IPS-NIHi7 (cell line): ENCODE measurements around the gene NCOR1.
"Not testable (repeated sequence)": the region's sequence is repeated elsewhere in the genome, so short reads cannot be mapped to it uniquely, and the experiment has no call there.

Experiments
- DNase-seq: peaks from one replicate; pipeline ENCODE4 v3.0.0; 2012; ENCODE audit warnings: mixed read lengths; ENCODE audit errors: extremely low spot score

Gene NCOR1

GRCh38 chr17:16150251-16150856, 65.0 kb downstream of the NCOR1 start:
- no peak for DNase-seq

DNA sequence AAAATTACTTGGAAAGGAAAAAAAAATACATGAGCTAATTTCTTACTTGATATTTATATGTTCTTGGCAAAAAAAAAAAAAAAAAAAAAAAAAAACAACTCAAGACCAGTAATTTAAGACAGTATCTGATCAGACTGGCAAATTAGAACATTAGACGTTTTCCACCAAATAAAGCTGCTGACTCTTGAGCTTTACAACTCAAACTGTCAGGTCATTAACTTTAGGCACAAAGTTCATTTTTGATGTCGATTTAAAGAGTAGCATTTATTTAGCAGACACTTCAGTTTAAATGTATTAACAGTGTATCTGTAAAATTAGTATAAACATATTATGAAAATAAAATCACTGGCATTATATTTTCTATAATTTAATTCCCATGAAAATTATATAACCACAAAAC, 66.7 kb downstream of the NCOR1 start:
- no peak for DNase-seq

DNA sequence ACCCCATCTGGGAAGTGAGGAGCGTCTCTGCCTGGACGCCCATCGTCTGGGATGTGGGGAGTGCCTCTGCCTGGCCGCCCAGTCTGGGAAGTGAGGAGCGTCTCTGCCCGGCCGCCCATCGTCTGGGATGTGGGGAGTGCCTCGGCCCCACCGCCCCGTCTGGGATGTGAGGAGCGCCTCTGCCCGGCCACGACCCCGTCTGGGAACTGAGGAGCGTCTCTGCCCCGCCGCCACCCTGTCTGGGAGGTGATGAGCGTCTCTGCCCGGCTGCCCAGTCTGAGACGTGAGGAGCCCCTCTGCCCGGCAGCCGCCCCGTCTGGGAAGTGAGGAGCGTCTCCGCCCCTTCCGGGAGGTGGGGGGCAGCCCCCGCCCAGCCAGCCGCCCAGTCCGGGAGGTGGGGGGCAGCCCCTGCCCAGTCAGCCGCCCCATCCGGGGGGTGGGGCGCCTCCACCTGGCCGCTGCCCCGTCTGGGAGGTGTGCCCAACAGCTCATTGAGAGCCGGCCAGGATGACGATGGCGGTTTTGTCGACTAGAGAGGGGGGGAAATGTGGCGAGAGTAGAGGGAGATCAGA, 69.9 kb downstream of the NCOR1 start:
- DNase-seq = not testable (repeated sequence)

DNA sequence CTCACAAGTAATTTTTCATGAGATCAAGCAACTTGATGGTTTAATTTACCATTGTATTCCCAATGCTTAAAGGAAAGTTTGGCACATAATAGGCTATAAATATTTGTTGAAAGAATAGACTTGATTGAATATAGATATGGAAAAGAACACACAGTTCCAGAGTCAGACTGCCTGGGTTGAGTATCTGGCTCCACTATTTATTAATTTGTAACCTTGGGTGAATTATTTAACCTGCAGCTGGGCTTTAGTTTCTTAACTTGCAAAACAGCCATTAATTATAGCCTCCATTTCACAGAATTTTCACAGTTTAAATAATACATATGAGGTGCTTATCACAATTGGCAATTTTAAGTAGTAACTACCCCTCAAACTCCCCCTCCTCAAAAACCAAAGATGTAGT, 73.6 kb downstream of the NCOR1 start:
- no peak for DNase-seq

DNA sequence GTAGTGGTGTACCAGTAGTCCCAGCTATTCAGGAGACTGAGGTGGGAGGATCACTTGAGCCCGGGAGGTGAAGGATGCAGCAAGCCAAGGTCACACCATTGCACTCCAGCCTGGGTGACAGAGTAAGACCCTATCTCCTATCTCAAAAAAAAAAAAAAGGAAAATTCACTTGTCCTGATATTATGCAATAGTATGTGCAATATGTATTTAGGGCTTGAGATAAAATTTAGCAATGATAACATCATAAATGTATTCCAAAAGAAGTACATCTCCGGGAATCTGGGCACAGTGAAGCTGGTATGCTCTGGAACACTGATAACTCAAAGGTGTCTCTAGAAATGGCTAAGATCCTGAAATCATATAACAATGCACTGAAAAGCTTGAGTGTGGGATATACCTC, 74.5 kb downstream of the NCOR1 start:
- DNase-seq = no peak

DNA sequence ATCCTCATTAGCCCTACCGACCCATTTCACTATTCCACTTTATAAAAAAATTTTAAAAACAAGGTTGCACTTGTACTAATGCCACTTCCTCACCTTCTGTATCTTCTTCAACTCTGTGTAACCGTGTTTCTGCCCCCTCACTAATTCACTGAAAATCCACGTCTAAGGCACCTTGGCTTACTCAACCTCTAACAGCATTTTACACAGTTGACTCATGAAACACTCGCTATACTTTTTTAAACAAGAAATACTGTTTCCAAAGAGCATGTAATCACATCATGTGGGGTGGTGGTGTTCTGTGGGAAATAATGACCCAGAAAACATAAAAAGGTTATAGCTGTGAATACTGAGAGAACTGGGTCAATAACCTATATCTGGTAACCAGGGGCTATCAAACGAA, 79.9 kb downstream of the NCOR1 start:
- DNase-seq = no peak

GRCh38 chr17:16131593-16131992, 83.7 kb downstream of the NCOR1 start:
- no peak for DNase-seq

DNA sequence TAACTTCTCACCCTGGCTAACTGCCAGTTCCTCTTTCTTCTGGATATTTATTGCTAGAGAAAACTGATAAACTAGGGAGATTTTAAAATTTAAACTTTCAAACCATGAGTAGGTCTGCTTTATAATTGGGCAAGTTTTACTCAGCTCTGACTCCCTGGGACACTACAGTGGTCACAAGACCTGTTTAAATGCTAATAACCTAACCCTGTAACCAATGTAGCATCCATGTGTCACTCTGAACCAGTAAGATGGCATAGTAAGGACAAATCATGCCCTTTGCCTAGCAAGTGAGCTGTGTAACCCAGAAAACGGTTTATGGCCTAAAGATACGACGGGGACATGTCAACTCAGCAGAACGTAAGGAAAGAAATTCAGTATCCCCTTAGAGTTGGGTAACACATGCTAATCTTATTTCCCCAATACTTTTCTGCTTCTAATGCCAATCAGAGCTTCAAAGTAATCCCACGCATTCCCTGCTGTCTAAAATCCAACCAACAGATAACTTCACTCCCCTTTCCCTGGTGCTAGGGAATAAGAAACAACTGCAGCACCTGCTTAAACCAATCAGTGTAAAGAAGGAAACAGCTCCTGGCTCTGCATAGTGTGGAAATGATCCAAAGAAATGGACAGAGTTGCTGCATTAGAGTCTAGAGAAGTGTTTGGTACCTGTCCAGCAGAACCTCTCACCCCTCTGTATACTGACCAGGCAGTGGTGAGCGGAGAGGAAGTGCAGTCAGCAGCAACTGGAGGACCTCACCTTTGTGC, 85.7 kb downstream of the NCOR1 start:
- DNase-seq = no peak

DNA sequence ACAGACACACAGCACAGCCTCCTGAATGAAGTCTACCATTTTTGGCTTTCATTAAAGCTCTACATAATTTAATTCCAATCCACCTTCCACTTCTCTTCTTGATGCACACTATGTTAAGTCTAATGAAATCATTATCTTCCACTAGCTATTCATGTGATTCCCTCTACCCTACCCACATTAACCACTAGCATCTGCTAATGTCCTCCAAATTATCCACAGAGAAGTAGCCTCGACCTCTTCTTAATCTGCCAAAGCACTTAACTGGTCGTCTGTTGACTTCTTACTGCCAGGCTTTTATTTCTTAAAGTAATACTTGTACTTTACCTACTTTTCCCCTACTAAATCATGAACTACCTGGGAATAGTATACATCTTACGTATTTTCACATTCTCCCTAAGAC, 91.8 kb downstream of the NCOR1 start:
- no peak for DNase-seq

- no peak for DNase-seq
Measured at GRCh38 chr17:16122697-16123434, 92.5 kb downstream of the NCOR1 start.

GRCh38 chr17:16121915-16122314, 93.4 kb downstream of the NCOR1 start:
- no peak for DNase-seq

DNA sequence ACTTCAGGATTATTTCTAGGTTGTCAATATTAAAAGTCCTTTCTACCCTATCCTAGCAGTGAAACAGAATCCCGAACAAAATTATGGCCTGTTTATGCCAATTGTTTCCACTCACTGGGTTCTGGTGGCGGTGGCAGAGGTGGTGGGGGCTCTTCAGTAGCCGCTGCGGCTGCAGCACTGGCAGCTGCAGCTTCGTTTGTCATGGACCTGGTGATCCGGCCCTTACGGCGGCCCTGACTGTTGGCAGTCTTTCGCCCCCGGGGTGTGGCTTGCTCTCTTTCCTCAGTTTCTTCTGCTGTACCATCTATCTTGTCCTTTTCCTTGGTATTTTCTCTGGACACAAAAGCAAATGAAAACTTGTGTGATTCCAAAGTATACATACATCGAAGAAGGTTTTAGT, 94.4 kb downstream of the NCOR1 start:
- no peak for DNase-seq

DNA sequence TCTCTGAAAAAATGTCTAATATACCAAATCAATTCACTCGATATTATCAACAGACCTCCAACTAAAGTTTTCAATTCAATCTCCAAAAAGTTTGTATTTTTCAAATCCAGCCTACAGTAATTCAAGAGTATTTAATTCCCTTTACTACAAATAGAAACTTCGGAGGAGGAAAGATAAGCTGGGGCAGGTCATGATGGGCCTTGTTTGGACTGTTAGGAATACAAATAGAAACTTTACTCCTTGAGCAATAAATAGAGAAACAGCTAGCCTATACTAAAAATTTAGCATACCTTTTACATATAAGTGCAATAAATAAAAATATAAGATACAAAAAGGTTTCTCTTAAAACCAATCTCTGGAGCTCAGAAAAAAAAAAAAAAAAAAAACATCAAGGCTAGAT, 98.2 kb downstream of the NCOR1 start:
- DNase-seq = no peak

- not testable (repeated sequence) for DNase-seq
Measured at GRCh38 chr17:16115077-16115698, 100.1 kb downstream of the NCOR1 start.

GRCh38 chr17:16108871-16109270, 106.5 kb downstream of the NCOR1 start:
- no peak for DNase-seq

GRCh38 chr17:16108386-16108785, 106.9 kb downstream of the NCOR1 start:
- no peak for DNase-seq

DNA sequence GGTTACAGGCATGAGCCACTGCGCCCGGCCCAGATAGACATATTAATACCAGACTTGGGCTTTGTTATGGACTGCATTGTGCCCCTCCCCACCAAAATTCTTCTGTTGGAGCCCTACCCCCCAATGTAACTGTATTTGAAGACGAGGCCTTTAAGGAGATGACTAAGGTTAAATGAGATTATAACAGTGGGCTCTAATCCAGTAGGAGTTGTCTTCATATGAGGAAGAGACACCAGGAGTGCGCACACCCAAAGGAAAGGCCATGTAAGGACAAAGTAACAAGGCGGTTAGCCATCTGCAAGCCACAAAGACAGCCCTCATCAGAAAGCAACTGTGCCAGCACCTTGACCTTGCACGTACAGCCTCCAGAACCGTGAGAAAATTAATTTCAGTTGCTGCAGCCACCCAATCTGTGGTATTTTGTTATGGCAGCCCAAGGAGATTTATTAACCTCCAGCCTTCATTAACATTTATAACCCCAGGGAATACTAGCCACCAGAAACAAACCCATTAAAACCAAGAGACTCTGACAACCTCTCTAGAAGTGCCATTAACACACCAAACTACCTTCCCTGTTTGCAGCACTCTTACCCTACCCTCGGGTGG, 108.1 kb downstream of the NCOR1 start:
- DNase-seq = no peak

DNA sequence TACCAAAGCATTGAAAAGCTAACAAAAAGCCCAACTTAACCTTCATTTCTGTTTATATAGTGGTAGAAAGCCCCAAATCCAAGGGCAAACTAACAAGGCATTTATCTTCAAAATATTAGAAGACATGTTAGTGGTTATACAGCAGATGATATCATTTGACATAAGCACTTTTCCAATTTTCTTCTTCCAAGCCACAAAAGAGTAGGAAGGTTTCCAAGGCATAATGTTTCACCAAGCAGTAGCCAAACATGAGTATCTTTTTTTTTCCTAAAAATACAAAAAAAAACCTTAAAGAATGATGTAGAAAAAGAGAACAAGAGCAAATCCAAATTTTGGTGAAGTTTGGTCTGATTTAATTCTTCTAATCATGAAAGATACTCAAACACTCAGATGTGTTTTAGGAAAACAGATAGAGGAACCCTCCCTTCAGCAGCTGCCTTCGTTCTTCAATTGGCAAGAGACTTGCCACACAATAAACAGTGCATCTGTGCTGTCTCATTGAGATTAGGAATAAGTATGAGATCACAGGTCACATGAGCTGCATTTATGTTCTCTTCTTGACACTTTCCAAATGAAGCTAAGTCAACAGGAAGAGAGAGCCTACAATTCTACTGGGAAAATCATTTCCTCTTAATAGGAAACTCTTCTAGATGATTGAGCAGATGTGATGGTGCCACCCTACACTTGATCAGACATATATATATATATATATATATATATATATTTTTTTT, 109.0 kb downstream of the NCOR1 start:
- DNase-seq = no peak

DNA sequence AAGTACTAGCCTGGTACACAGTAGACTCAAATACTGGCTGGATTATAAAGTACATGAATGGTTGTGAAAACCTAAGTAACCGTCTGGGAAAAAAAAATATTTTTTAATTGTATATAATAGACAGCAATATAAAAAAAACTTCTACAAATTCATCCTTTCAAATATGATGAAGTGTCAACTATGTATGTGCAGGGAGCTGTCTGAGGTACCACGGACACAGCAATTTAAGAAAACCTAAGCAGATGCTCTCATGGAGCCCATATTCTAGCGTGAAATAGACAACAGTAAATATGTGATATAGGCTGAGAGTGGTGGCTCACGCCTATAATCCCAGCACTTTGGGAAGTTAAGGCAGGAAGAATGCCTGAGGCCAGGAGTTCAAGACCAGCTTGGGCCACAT, 111.1 kb downstream of the NCOR1 start:
- no peak for DNase-seq

- no peak for DNase-seq
Measured at GRCh38 chr17:16101440-16101839, 113.9 kb downstream of the NCOR1 start.
